Stomach (tissue), 4 donors: ENCODE measurements around the gene ACACB.

Experiments used
- EP300 ChIP-seq: sonication (generic); formaldehyde crosslinking; IDR thresholded peaks from one replicate; pipeline ENCODE4 v1.6.1; 2017; ENCODE audit warnings: antibody characterized with exemption
- POLR2A ChIP-seq, 4 donors: fragments of 450-650 bp; IDR thresholded peaks; one replicate each; pipeline ENCODE4 v1.6.1; 2016; ENCODE audit warnings: antibody characterized with exemption in 4 of 4, control low read depth in 2 of 4, mild to moderate bottlenecking in 1 of 4, moderate library complexity in 1 of 4
- POLR2AphosphoS5 ChIP-seq, 3 donors: sonication (generic); formaldehyde crosslinking; IDR thresholded peaks; one replicate each; pipeline ENCODE4 v1.6.1; 2016; ENCODE audit warnings: antibody characterized with exemption in 3 of 3
- TF ChIP-seq, protein P1 (sequence below), 7 experiments: fragments of 450-650 bp in 4 of 7; fragments of 200-600 bp in 3 of 7; sonication (generic) in 3 of 7; IDR thresholded peaks; one replicate each; pipeline ENCODE4 v1.5.1; 2016 to 2019; ENCODE audit warnings: antibody characterized with exemption in 7 of 7, control low read depth in 2 of 7, mild to moderate bottlenecking in 1 of 7

DNA sequence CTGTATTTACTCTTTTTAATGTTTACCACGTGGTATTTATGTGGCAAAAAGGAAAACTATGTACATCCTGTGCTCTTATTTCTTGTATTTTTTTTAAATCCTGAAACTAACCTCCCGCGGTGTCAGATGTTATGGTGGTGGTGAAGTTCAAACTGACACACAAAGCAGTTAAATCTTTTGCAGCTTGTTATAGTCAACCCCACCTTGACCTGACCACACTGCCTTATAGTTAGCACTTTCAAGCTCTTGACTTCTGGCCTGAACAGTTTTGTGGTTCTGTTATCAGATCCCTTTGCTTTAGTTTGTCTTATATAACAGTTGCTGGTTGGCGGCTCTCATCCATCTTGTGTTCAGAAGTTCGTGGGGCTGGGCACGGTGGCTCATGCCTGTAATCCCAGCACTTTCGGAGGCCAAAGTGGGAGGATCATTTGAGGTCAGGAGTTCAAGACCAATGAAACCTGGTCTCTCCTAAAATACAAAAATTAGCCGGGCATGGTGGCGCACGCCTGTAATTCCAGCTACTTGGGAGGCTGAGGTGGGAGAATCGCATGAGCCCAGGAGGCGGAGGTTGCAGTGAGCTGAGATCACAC, 16.9 kb upstream of the ACACB start:
- TF ChIP-seq, protein P1, sequence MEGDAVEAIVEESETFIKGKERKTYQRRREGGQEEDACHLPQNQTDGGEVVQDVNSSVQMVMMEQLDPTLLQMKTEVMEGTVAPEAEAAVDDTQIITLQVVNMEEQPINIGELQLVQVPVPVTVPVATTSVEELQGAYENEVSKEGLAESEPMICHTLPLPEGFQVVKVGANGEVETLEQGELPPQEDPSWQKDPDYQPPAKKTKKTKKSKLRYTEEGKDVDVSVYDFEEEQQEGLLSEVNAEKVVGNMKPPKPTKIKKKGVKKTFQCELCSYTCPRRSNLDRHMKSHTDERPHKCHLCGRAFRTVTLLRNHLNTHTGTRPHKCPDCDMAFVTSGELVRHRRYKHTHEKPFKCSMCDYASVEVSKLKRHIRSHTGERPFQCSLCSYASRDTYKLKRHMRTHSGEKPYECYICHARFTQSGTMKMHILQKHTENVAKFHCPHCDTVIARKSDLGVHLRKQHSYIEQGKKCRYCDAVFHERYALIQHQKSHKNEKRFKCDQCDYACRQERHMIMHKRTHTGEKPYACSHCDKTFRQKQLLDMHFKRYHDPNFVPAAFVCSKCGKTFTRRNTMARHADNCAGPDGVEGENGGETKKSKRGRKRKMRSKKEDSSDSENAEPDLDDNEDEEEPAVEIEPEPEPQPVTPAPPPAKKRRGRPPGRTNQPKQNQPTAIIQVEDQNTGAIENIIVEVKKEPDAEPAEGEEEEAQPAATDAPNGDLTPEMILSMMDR (IDR thresholded peaks at IDR 0.05) = no peak
- TF ChIP-seq EP300 (no peak), POLR2A (IDR thresholded peaks at IDR 0.05) (no peak), POLR2AphosphoS5 (IDR thresholded peaks at IDR 0.05) (no peak)
